Upper lobe of right lung (tissue), 1 donor: ENCODE data around the gene FUCA2. TPM values are rescaled to one million over a fixed set of nuclear protein-coding genes. Genes with fewer than 3 reads are reported as not detected.

Source experiments
- ATAC-seq: fragments of 200-7000 bp; cut with Tn5 transposase; one replicate; pipeline ENCODE4 v1.9.1; 2020; ENCODE audit warnings: mild to moderate bottlenecking, moderate library complexity
- DNase-seq: peaks from one replicate; pipeline ENCODE4 v3.0.0-alpha.2; 2020
- H3K27ac ChIP-seq: fragments of 200-600 bp; one replicate; pipeline ENCODE4 v1.8.0; 2022
- H3K27me3 ChIP-seq: fragments of 200-600 bp; one replicate; pipeline ENCODE4 v1.8.0; 2022; ENCODE audit warnings: mild to moderate bottlenecking
- H3K36me3 ChIP-seq: fragments of 200-600 bp; one replicate; pipeline ENCODE4 v1.8.0; 2022
- H3K4me1 ChIP-seq: fragments of 200-600 bp; one replicate; pipeline ENCODE4 v1.8.0; 2022
- H3K4me3 ChIP-seq: fragments of 200-600 bp; one replicate; pipeline ENCODE4 v1.8.0; 2022; ENCODE audit warnings: mild to moderate bottlenecking
- H3K9me3 ChIP-seq: fragments of 200-600 bp; one replicate; pipeline ENCODE4 v1.8.0; 2022
- intact Hi-C: fragments of 100-400 bp; cut with DNase I; formaldehyde crosslinking; loops from one replicate; pipeline ENCODE4 v1.11.0; 2022
- total RNA-seq: library from RNA; stranded (reverse); fragmentation: NEBNext Ultra II Directional; extraction: Animal tissue kit (Norgen Biotek cat#: 25700); gene quantifications from one replicate; pipeline ENCODE4 v1.2.1, GENCODE V29; 2021
- TF ChIP-seq, protein P1 (sequence below): fragments of 200-600 bp; IDR thresholded peaks from one replicate; pipeline ENCODE4 v1.8.0; 2022; ENCODE audit warnings: antibody characterized with exemption
- donor health status: DM: no; HTN: yes; CAD: no; lungs with severe emphysema.

Gene FUCA2
- total RNA-seq, 1 donor from 2014 or later, result 50.6 TPM

DNA sequence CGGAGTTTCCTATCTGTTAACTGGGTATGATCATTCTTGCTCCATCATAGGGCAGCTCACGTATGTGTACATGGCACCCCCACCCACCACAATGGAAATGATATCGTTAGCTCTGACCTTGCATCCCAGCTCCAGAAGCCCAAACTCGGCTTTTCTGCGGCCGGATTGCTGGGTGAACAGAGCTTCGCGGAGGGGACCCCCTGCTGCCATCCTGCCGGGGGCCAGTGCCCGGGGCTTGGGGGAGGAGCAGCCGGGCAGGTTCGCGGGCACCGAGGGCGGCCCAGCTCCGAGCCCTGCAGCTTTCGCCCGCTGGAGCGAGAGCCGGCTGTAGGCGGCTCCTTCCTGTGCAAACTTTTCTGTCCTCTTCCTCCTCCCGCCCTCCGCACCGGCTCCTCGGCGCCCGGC is 24.9 kb upstream of the FUCA2 start:
- peak; percentile 86 for ATAC-seq
- Histone ChIP-seq H3K27me3 (no peaks in the 10 kb centered on the region), H3K27ac (peak overlapping the region; percentile 26), H3K36me3 (no peaks in the 10 kb centered on the region), H3K4me1 (peaks cover 6% of the 10 kb centered on the region), H3K9me3 (no peaks in the 10 kb centered on the region), H3K4me3 (peak overlapping the region; percentile 65)
- TF ChIP-seq, protein P1, sequence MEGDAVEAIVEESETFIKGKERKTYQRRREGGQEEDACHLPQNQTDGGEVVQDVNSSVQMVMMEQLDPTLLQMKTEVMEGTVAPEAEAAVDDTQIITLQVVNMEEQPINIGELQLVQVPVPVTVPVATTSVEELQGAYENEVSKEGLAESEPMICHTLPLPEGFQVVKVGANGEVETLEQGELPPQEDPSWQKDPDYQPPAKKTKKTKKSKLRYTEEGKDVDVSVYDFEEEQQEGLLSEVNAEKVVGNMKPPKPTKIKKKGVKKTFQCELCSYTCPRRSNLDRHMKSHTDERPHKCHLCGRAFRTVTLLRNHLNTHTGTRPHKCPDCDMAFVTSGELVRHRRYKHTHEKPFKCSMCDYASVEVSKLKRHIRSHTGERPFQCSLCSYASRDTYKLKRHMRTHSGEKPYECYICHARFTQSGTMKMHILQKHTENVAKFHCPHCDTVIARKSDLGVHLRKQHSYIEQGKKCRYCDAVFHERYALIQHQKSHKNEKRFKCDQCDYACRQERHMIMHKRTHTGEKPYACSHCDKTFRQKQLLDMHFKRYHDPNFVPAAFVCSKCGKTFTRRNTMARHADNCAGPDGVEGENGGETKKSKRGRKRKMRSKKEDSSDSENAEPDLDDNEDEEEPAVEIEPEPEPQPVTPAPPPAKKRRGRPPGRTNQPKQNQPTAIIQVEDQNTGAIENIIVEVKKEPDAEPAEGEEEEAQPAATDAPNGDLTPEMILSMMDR, result no peak
- intact Hi-C loops, result no loop called here
- peak; percentile 83 for DNase-seq

DNA sequence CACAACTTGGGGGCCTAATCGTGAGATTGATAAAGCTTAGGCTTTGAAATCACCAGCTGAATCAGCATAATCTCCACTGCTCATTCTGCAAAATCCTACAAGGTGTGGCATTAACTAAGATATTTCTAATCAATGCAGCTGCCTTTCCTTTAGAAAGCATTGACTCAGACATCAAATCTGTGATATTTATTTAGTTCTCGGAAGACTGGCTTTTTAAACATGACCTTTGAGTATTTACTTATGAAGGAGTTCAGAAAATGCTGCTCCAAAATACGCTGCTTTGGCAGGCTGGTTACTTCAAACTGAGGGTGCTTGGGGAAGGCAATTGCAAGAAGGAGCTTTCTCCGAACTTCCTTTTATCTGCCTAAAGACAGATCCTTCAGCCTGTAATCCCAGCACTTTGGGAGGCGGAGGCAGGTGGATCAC is 23.7 kb upstream of the FUCA2 start:
- no peak overlapping the region for H3K4me3 ChIP-seq
- intact Hi-C loops, result no loop called here
- no peaks in the 10 kb centered on the region for H3K9me3 ChIP-seq
- TF ChIP-seq, protein P1, result no peak
- H3K27me3 ChIP-seq, result no peaks in the 10 kb centered on the region
- ATAC-seq (no peak), DNase-seq (no peak)
- peaks cover 6% of the 10 kb centered on the region for H3K4me1 ChIP-seq
- H3K27ac ChIP-seq, result no peak overlapping the region
- H3K36me3 ChIP-seq, result no peaks in the 10 kb centered on the region

DNA sequence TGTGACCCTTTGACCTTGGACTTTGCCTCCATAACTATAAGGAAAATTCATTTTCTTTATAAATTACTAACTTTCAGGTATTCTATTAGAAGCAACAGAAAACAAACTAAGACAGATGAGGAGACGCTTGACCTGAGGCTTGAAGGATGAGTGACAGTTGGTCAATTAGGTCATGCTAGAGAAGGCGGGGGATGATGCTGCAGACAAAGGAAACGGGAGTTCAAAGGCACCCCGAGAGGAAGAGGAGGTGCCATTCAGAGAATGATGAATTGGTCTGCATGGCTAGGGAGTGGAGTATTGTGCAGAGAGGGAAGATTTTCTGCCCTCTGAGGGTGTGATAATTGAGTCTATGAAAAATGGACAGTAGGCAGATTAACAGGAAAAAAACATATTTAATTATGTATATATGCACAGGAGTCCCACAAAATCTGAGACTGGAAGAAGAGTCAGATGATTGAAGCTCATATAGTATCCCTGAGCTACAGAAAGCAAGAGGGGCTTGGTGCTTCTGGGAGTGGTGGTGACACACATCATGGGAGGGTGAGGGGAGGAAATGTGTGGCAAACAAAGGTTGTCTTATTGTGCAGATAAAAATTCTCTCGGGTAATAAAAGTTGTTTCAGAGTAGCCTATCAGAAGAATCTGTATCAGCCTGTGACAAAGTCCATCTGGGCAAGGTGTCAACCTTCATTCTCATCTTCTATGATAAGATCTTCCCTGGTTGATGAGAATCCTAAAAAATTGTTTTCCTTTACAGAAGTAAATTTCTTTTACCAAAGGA is 20.4 kb upstream of the FUCA2 start:
- H3K36me3 ChIP-seq, result no peaks in the 10 kb centered on the region
- no peak for ATAC-seq
- H3K9me3 ChIP-seq, result no peaks in the 10 kb centered on the region
- peaks cover 6% of the 10 kb centered on the region for H3K4me1 ChIP-seq
- no peak overlapping the region for H3K4me3 ChIP-seq
- TF ChIP-seq, protein P1, result no peak
- H3K27me3 ChIP-seq, result no peaks in the 10 kb centered on the region
- intact Hi-C loops, result no loop called here
- no peak overlapping the region for H3K27ac ChIP-seq
- DNase-seq, result no peak

DNA sequence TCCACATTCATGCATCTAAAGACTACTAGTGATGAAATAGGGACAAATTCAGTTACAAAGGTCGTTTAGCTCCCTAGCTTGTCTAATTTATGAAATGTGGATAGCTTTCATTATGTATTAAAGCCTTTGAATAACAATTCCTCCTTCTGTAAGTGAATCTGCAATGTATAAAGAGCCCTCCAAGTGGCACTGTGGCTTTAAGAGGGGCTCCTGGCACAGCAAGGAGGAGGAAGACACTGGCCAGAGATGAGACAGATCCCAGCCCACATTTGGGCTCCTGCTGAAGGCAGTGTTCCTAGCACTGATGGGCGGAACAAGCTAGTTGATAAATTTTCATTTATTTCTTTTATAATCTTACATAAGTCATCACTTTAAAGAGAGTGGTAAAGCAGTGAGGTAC is 17.6 kb upstream of the FUCA2 start:
- ATAC-seq (no peak), DNase-seq (no peak)
- H3K27ac ChIP-seq, result no peak overlapping the region
- TF ChIP-seq, protein P1, result no peak
- intact Hi-C loops, result no loop called here
- no peaks in the 10 kb centered on the region for H3K27me3 ChIP-seq
- no peaks in the 10 kb centered on the region for H3K4me1 ChIP-seq
- no peaks in the 10 kb centered on the region for H3K36me3 ChIP-seq
- no peaks in the 10 kb centered on the region for H3K9me3 ChIP-seq
- H3K4me3 ChIP-seq, result no peak overlapping the region

DNA sequence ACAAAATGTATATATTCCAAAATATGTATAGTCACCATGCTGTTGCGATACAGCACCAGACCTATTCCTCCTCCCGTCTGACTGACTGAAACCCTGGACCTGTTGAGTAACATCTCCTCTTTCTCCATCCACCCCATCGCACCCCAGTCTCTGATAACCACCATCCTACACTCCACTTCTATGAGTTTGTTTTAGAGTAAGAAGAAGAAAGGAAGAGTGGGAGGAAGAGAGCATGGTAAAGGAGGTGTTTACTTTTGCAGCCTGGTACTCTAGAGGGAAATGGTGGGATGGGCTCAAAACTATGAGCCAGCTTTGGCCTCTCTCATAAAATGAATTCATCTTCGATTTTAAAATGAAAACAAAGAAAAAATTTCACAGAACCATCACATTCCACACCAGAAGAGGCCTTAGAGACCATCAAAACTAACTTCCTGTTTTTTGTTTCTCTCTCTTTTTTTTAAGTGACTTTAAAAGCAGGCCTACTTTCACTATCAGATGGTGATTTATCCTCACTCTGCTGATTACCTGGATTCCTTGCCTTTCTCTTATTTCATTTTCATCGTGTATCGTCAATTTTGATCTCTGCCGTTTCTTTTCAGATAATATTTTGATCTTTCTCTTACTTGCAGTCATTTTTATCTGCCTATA is 16.8 kb upstream of the FUCA2 start:
- no peaks in the 10 kb centered on the region for H3K36me3 ChIP-seq
- H3K4me1 ChIP-seq, result no peaks in the 10 kb centered on the region
- no peaks in the 10 kb centered on the region for H3K9me3 ChIP-seq
- DNase-seq (no peak), ATAC-seq (no peak)
- TF ChIP-seq, protein P1, result no peak
- H3K27me3 ChIP-seq, result no peaks in the 10 kb centered on the region
- peak overlapping the region; percentile 3 for H3K27ac ChIP-seq
- no peak overlapping the region for H3K4me3 ChIP-seq
- intact Hi-C loops, result no loop called here
